DMS153 treated with DMSO at 0.1 percent for 48 hours (cell line): ENCODE data around the gene GNG7.
"Not testable (repeated sequence)": the region's sequence is repeated elsewhere in the genome, so short reads cannot be mapped to it uniquely, and the experiment has no call there.

Source experiments
- DNase-seq: peaks from one replicate; lab custom pipeline; 2025; ENCODE audit not compliant: unreplicated experiment; lab: John Stamatoyannopoulos, UW

GNG7 gene

GRCh38 chr19:2714102-2714501, 11.6 kb upstream of the GNG7 start:
- DNase-seq = not testable (repeated sequence)

- DNase-seq = not testable (repeated sequence)
These were observed 10.7 kb upstream of the GNG7 start for GRCh38 chr19:2713170-2713569.

GRCh38 chr19:2711875-2712205, 9.3 kb upstream of the GNG7 start:
- no peak for DNase-seq

- no peak for DNase-seq
These were observed 8.8 kb upstream of the GNG7 start for GRCh38 chr19:2711172-2711874.

GRCh38 chr19:2706251-2706650, 3.8 kb upstream of the GNG7 start:
- no peak for DNase-seq

- DNase-seq = no peak
These were observed 1.3 kb upstream of the GNG7 start for GRCh38 chr19:2703691-2704216.

GRCh38 chr19:2703077-2703437, 563 bp upstream of the GNG7 start:
- no peak for DNase-seq

- no peak for DNase-seq
These were observed 929 bp downstream of the GNG7 start for GRCh38 chr19:2701361-2702169.

GRCh38 chr19:2700660-2701360, 1.7 kb downstream of the GNG7 start:
- no peak for DNase-seq

GRCh38 chr19:2699413-2700140, 2.9 kb downstream of the GNG7 start:
- DNase-seq = no peak

- no peak for DNase-seq
These were observed 8.3 kb downstream of the GNG7 start for GRCh38 chr19:2694196-2694595.

GRCh38 chr19:2693492-2694160, 8.9 kb downstream of the GNG7 start:
- DNase-seq = no peak

GRCh38 chr19:2691951-2692350, 10.5 kb downstream of the GNG7 start:
- DNase-seq = no peak

- DNase-seq = no peak
These were observed 11.6 kb downstream of the GNG7 start for GRCh38 chr19:2690856-2691255.

- DNase-seq = no peak
These were observed 16.1 kb downstream of the GNG7 start for GRCh38 chr19:2686360-2686759.

- DNase-seq = no peak
These were observed 17.2 kb downstream of the GNG7 start for GRCh38 chr19:2685204-2685704.

GRCh38 chr19:2683430-2684003, 19.0 kb downstream of the GNG7 start:
- DNase-seq = no peak

GRCh38 chr19:2680808-2681207, 21.7 kb downstream of the GNG7 start:
- no peak for DNase-seq

GRCh38 chr19:2679439-2679838, 23.1 kb downstream of the GNG7 start:
- no peak for DNase-seq

GRCh38 chr19:2678948-2679347, 23.5 kb downstream of the GNG7 start:
- not testable (repeated sequence) for DNase-seq
